Panc1 (cell line): ENCODE measurements around the gene TM4SF20. TPM values are rescaled to one million over a fixed set of nuclear protein-coding genes. Genes with fewer than 3 reads are reported as not detected.

ENCODE experiments used
- ATAC-seq: fragments of 200-7000 bp; cut with Tn5 transposase; 2 replicates; pipeline ENCODE4 v1.9.1; 2020; ENCODE audit warnings: mild to moderate bottlenecking, moderate library complexity
- BruUV-seq: library from RNA; stranded (reverse); fragments of 400-500 nt; replicated peaks from 2 replicates; lab custom pipeline; 2021; lab: Mats Ljungman, UMichigan
- CTCF ChIA-PET: fragments of 300-600 bp; sonication (Branson Sonifier 250); formaldehyde crosslinking; loops from one replicate; lab custom pipeline; 2022; ENCODE audit warnings: antibody characterized with exemption; lab: Charles Lee
- POLR2A ChIA-PET: fragments of 300-600 bp; sonication (Branson Sonifier 250); formaldehyde crosslinking; loops from one replicate; lab custom pipeline; 2022; ENCODE audit warnings: antibody characterized with exemption; lab: Charles Lee
- DNase-seq: peaks from one replicate; pipeline ENCODE4 v3.0.0-alpha.2; 2010; ENCODE audit warnings: low read depth, low spot score
- H3K27ac ChIP-seq: 2 replicates; pipeline ENCODE4 v1.5.1; 2011; ENCODE audit warnings: mild to moderate bottlenecking, low read length, inconsistent platforms
- H3K27me3 ChIP-seq: fragments of 200-500 bp; sonication (Bioruptor generic); 2 replicates; pipeline ENCODE4 v1.6.0; 2014; ENCODE audit warnings: low read length, inconsistent platforms; ENCODE audit not compliant: control insufficient read depth, insufficient read depth
- H3K36me3 ChIP-seq: fragments of 200-500 bp; sonication (Bioruptor generic); 2 replicates; pipeline ENCODE4 v1.5.1; 2014; ENCODE audit warnings: inconsistent platforms, mild to moderate bottlenecking, low read length, moderate library complexity; ENCODE audit not compliant: control insufficient read depth, insufficient read depth
- H3K4me1 ChIP-seq: 2 replicates; pipeline ENCODE4 v1.5.1; 2011; ENCODE audit warnings: inconsistent platforms, mild to moderate bottlenecking, low read length, moderate library complexity; ENCODE audit not compliant: control insufficient read depth, insufficient read depth
- H3K4me3 ChIP-seq, 2 experiments: 2 replicates each; pipeline ENCODE4 v1.5.1; 2011 to 2012; ENCODE audit warnings: low read depth in 2 of 2, low read length in 2 of 2, mild to moderate bottlenecking in 2 of 2, inconsistent platforms in 1 of 2, moderate library complexity in 1 of 2
- H3K9me3 ChIP-seq: fragments of 200-500 bp; sonication (Bioruptor generic); 2 replicates; pipeline ENCODE4 v1.5.1; 2014; ENCODE audit warnings: low read depth, mild to moderate bottlenecking, inconsistent platforms, low read length, moderate library complexity; ENCODE audit not compliant: control insufficient read depth, insufficient read depth
- CTCF ChIP-seq: fragments of 450-650 bp; IDR thresholded peaks from 2 replicates; pipeline ENCODE4 v1.5.1; 2017; ENCODE audit warnings: mild to moderate bottlenecking
- POLR2AphosphoS5 ChIP-seq: IDR thresholded peaks from 2 replicates; pipeline ENCODE4 v1.6.1; 2012; ENCODE audit warnings: mild to moderate bottlenecking, low read depth, low read length, moderate library complexity
- SIN3A ChIP-seq: IDR thresholded peaks from 2 replicates; pipeline ENCODE4 v1.6.1; 2012; ENCODE audit warnings: low read depth, mild to moderate bottlenecking, low read length, moderate library complexity, borderline replicate concordance; ENCODE audit not compliant: insufficient read depth
- TCF7L2 ChIP-seq: IDR thresholded peaks from 2 replicates; pipeline ENCODE4 v1.6.1; 2011; ENCODE audit warnings: mild to moderate bottlenecking, low read depth, low read length, inconsistent platforms
- in situ Hi-C: cut with HindIII; loops from 2 replicates; pipeline ENCODE4 v1.10.0; 2016; ENCODE audit warnings: low sequenced_read_pairs, low pct_unique_long_range_greater_than_20kb
- intact Hi-C: fragments of 100-400 bp; cut with micrococcal nuclease; formaldehyde crosslinking; loops from one replicate; pipeline ENCODE4 v1.10.0; 2022; ENCODE audit not compliant: unreplicated experiment
- total RNA-seq: library from RNA; stranded (reverse); gene quantifications from one replicate; pipeline ENCODE4 v1.2.1, GENCODE V29; 2021; ENCODE audit not compliant: unreplicated experiment
- TF ChIP-seq, protein P1 (sequence below), 2 experiments: IDR thresholded peaks; 2 replicates each; pipeline ENCODE4 v1.6.1; 2011 to 2012; ENCODE audit warnings: low read depth in 2 of 2, control low read depth in 1 of 2, low read length in 1 of 2, mild to moderate bottlenecking in 1 of 2, moderate library complexity in 1 of 2; ENCODE audit not compliant: insufficient read depth in 1 of 2

Gene TM4SF20
- total RNA-seq, 1 experiment from 2014 or later, result not detected

- Histone ChIP-seq H3K4me1 (no peaks in the 10 kb centered on the region), H3K27me3 (no peaks in the 10 kb centered on the region), H3K27ac (no peak overlapping the region), H3K36me3 (no peaks in the 10 kb centered on the region), H3K4me3 (no peak overlapping the region), H3K9me3 (no peaks in the 10 kb centered on the region)
- POLR2A ChIA-PET, result interaction anchor here (0.6 to 0.7 kb wide), 2 partner anchors 8 to 342 kb away, joined by 3 to 5 read pairs; no protein-coding TSS in a partner anchor
- DNase-seq (no peak), ATAC-seq (no peak)
- intact Hi-C loops (no loop called here), in situ Hi-C loops (no loop called here)
- CTCF ChIA-PET, result interaction anchor here (0.7 kb wide), 1 partner anchor 118 kb away, joined by 10 read pairs; no protein-coding TSS in a partner anchor
- no TSS peak for BruUV-seq
- TF ChIP-seq, protein P1, sequence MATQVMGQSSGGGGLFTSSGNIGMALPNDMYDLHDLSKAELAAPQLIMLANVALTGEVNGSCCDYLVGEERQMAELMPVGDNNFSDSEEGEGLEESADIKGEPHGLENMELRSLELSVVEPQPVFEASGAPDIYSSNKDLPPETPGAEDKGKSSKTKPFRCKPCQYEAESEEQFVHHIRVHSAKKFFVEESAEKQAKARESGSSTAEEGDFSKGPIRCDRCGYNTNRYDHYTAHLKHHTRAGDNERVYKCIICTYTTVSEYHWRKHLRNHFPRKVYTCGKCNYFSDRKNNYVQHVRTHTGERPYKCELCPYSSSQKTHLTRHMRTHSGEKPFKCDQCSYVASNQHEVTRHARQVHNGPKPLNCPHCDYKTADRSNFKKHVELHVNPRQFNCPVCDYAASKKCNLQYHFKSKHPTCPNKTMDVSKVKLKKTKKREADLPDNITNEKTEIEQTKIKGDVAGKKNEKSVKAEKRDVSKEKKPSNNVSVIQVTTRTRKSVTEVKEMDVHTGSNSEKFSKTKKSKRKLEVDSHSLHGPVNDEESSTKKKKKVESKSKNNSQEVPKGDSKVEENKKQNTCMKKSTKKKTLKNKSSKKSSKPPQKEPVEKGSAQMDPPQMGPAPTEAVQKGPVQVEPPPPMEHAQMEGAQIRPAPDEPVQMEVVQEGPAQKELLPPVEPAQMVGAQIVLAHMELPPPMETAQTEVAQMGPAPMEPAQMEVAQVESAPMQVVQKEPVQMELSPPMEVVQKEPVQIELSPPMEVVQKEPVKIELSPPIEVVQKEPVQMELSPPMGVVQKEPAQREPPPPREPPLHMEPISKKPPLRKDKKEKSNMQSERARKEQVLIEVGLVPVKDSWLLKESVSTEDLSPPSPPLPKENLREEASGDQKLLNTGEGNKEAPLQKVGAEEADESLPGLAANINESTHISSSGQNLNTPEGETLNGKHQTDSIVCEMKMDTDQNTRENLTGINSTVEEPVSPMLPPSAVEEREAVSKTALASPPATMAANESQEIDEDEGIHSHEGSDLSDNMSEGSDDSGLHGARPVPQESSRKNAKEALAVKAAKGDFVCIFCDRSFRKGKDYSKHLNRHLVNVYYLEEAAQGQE (IDR thresholded peaks at IDR 0.05; ENCODE audit: insufficient read depth in 1 of 2, low read depth in 2 of 2, low read length in 1 of 2), result no peak
- TF ChIP-seq POLR2AphosphoS5 (no peak), CTCF (no peak), TCF7L2 (no peak), SIN3A (no peak)
Observed at GRCh38 chr2:227414846-227415245, 35.7 kb upstream of the TM4SF20 start.

DNA sequence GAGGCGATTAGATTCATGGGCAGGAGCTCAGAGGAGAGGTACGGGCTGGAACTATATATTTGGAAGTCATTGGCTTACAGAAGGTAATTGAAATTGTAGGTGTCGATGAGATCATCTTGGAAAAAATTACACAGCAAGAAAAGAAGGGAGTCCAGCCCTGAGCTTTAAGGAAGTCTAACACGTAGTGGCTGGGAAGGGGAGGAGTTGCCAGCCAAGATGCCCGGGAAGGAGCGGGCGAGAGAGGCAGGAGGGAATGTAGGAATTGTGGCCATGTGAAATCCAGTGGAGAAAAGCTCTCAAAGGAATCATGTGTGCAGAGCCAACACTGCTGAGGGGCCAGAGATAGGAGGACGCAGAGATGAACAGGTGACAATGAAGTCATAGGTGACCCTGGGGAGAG is 34.3 kb upstream of the TM4SF20 start:
- Histone ChIP-seq H3K27ac (no peak overlapping the region), H3K36me3 (no peaks in the 10 kb centered on the region), H3K27me3 (no peaks in the 10 kb centered on the region), H3K9me3 (no peaks in the 10 kb centered on the region), H3K4me3 (no peak overlapping the region), H3K4me1 (no peaks in the 10 kb centered on the region)
- TF ChIP-seq, protein P1 (IDR thresholded peaks at IDR 0.05; ENCODE audit: insufficient read depth in 1 of 2, low read depth in 2 of 2, low read length in 1 of 2), result no peak
- no peak for TF ChIP-seq CTCF
- TF ChIP-seq POLR2AphosphoS5, result no peak
- TF ChIP-seq TCF7L2, result no peak
- TF ChIP-seq SIN3A, result no peak
- CTCF ChIA-PET, result no interaction called here
- no peak for DNase-seq
- POLR2A ChIA-PET, result no interaction called here
- ATAC-seq, result no peak
- no TSS peak for BruUV-seq
- in situ Hi-C loops (no loop called here), intact Hi-C loops (no loop called here)
